GM10248 (cell line): Measurements from ENCODE around the gene HIPK4.

Experiments
- CTCF ChIA-PET: fragments of 300-600 bp; sonication (Branson Sonifier 250); formaldehyde crosslinking; extraction: SDS; loops from one replicate; lab custom pipeline; 2021; ENCODE audit warnings: antibody characterized with exemption; lab: Yijun Ruan, JAX
- POLR2A ChIA-PET: fragments of 350-650 bp; sonication (Branson Sonifier 250); formaldehyde crosslinking; extraction: SDS; loops from one replicate; lab custom pipeline; 2020; ENCODE audit warnings: antibody characterized with exemption; lab: Yijun Ruan, JAX
- DNase-seq: peaks from one replicate; pipeline ENCODE4 v3.0.0; 2012; ENCODE audit errors: extremely low spot score
- CTCF ChIP-seq: IDR thresholded peaks from 2 replicates; pipeline ENCODE4 v1.5.1; 2012; ENCODE audit warnings: mild to moderate bottlenecking, low read depth; ENCODE audit errors: extremely low read depth, missing control alignments, control extremely low read depth

HIPK4 gene

DNA sequence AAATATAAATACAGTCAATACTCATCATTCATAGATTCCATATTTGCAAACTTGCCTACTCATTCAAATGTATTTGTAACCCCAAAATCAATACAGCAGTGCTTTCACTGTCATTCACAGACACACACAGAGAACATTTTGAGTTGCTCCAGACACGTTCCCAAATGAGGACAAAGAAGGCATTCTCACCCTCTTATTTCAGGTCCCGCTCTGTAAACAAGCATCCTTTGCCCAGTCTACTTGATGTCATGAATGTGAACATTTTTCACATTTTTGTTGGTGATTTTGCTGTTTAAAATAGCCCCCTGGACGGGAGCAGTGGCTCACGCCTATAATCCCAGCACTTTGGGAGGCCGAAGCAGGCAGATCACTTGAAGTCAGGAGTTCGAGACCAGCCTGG, 57.3 kb downstream of the HIPK4 start:
- DNase-seq = no peak
- CTCF ChIA-PET = interaction anchor here (0.9 to 1.4 kb wide), 2 partner anchors 17 to 132 kb away, joined by 3 read pairs; no protein-coding TSS in a partner anchor
- POLR2A ChIA-PET = no interaction called here
- no peak for TF ChIP-seq CTCF

- POLR2A ChIA-PET = no interaction called here
- CTCF ChIA-PET = interaction anchor here (0.9 to 1.3 kb wide), 2 partner anchors 14 to 146 kb away, joined by 3 to 4 read pairs; no protein-coding TSS in a partner anchor
- TF ChIP-seq CTCF = no peak
- no peak for DNase-seq
Measured at GRCh38 chr19:40331052-40331451, 58.9 kb downstream of the HIPK4 start.
